NT2/D1 (cell line): ENCODE measurements around the gene DSCAM.

Experiments used
- SUZ12 ChIP-seq: IDR thresholded peaks from 2 replicates; pipeline ENCODE4 v1.6.1; 2011; ENCODE audit not compliant: insufficient read length, insufficient read depth; ENCODE audit errors: extremely low read depth
- YY1 ChIP-seq: IDR thresholded peaks from 2 replicates; pipeline ENCODE4 v1.6.1; 2011; ENCODE audit not compliant: insufficient read length, insufficient read depth

DNA sequence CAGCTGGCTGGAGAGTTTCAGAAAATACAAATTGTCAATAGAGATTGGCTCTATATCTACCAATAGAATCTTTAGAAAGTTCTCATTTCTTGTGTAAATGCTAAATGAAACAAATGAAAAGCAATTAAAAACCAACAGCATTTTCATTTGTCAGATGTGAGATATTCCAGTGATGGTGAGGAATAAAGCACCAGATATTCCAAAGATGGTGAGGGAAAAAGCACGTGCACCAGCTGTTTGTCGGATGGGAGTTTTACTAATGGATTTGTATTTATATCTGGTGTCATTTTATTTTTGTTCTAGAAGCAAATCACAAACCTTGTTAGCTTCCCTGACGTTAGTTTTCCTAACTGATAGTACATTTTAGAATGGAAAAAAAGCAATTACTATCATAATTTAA, 790.9 kb downstream of the DSCAM start:
- no peak for TF ChIP-seq YY1
- TF ChIP-seq SUZ12 = no peak
